Naive thymus-derived CD4-positive, alpha-beta T cell (primary cell): ENCODE results near the gene PARD3B. TPM values are rescaled to one million over a fixed set of nuclear protein-coding genes. Genes with fewer than 3 reads are reported as not detected.

Experiments used
- ATAC-seq: fragments of 150-1000 bp; cut with Tn5 transposase; 2 replicates; pipeline ENCODE4 v1.10.0; 2021; ENCODE audit warnings: mild to moderate bottlenecking, moderate library complexity
- CTCF ChIA-PET: fragments of 350-600 bp; sonication (Branson Sonifier 250); formaldehyde crosslinking; loops from one replicate; lab custom pipeline; 2021; ENCODE audit warnings: antibody characterized with exemption; lab: Charles Lee
- POLR2A ChIA-PET: fragments of 350-600 bp; sonication (Branson Sonifier 250); formaldehyde crosslinking; loops from one replicate; lab custom pipeline; 2021; ENCODE audit warnings: antibody characterized with exemption, inconsistent platforms; lab: Charles Lee
- DNase-seq, 9 donors: peaks; one replicate each; pipeline versions ENCODE4 v3.0.0 to v3.0.0-alpha.2; 2020 to 2022; ENCODE audit warnings: mixed read lengths in 1 of 9
- H3K27ac ChIP-seq: one replicate; pipeline ENCODE4 v1.7.0; 2013; ENCODE audit warnings: mild to moderate bottlenecking, low read depth, low read length, moderate library complexity
- H3K27me3 ChIP-seq, 2 donors: one replicate each; pipeline ENCODE4 v1.7.0; 2013; ENCODE audit warnings: low read length in 2 of 2, mild to moderate bottlenecking in 2 of 2, moderate library complexity in 2 of 2; ENCODE audit not compliant: control insufficient read depth in 2 of 2, insufficient read depth in 2 of 2
- H3K36me3 ChIP-seq, 3 experiments: 1 replicate in 2 of 3; 2 replicates in 1 of 3; pipeline ENCODE4 v1.7.0; 2013; ENCODE audit warnings: low read length in 3 of 3, mild to moderate bottlenecking in 3 of 3, moderate library complexity in 1 of 3; ENCODE audit not compliant: insufficient read depth in 3 of 3, control insufficient read depth in 2 of 3
- H3K4me1 ChIP-seq, 2 donors: one replicate each; pipeline ENCODE4 v1.7.0; 2013; ENCODE audit warnings: low read length in 2 of 2, mild to moderate bottlenecking in 2 of 2, moderate library complexity in 1 of 2; ENCODE audit not compliant: control insufficient read depth in 2 of 2, insufficient read depth in 2 of 2
- H3K4me3 ChIP-seq: 2 replicates; pipeline ENCODE4 v1.7.0; 2013; ENCODE audit warnings: mild to moderate bottlenecking, low read length
- H3K9me3 ChIP-seq, 3 experiments: 1 replicate in 2 of 3; 2 replicates in 1 of 3; pipeline ENCODE4 v1.7.0; 2013; ENCODE audit warnings: low read length in 3 of 3; ENCODE audit not compliant: control insufficient read depth in 2 of 3
- H3K27ac Mint-ChIP-seq, 9 donors: one replicate each; pipeline ENCODE4 v1.8.0; 2020 to 2022; ENCODE audit warnings: mixed read lengths in 9 of 9, mild to moderate bottlenecking in 8 of 9, moderate library complexity in 5 of 9, inconsistent platforms in 2 of 9
- H3K27me3 Mint-ChIP-seq, 5 donors: one replicate each; pipeline ENCODE4 v1.8.0; 2021 to 2022; ENCODE audit warnings: mixed read lengths in 5 of 5, mild to moderate bottlenecking in 1 of 5
- H3K36me3 Mint-ChIP-seq, 5 donors: one replicate each; pipeline ENCODE4 v1.8.0; 2020 to 2022; ENCODE audit warnings: mixed read lengths in 5 of 5, mild to moderate bottlenecking in 3 of 5, inconsistent platforms in 1 of 5
- H3K4me1 Mint-ChIP-seq, 7 donors: one replicate each; pipeline ENCODE4 v1.8.0; 2020 to 2022; ENCODE audit warnings: mixed read lengths in 7 of 7, mild to moderate bottlenecking in 3 of 7, inconsistent platforms in 1 of 7
- H3K4me3 Mint-ChIP-seq, 10 donors: one replicate each; pipeline ENCODE4 v1.8.0; 2020 to 2022; ENCODE audit warnings: mild to moderate bottlenecking in 10 of 10, mixed read lengths in 10 of 10, moderate library complexity in 6 of 10, inconsistent platforms in 2 of 10
- H3K9me3 Mint-ChIP-seq, 11 donors: one replicate each; pipeline ENCODE4 v1.8.0; 2020 to 2022; ENCODE audit warnings: mixed read lengths in 11 of 11, mild to moderate bottlenecking in 4 of 11, inconsistent platforms in 1 of 11, moderate library complexity in 1 of 11
- intact Hi-C, 2 donors: fragments of 100-400 bp; cut with micrococcal nuclease; formaldehyde crosslinking; loops; one replicate each; pipeline ENCODE4 v1.15.1; 2023
- polyA plus RNA-seq, 2 donors: library from polyadenylated mRNA; unstranded; fragments of 300-500 nt; fragmentation: Illumina TruSeq; gene quantifications; one replicate each; pipeline ENCODE4 v1.2.3, GENCODE V29; 2021
- total RNA-seq, 6 experiments: library from RNA in 5 of 6; stranded (reverse) in 5 of 6; gene quantifications; 1 replicate in 5 of 6; 2 replicates in 1 of 6; pipeline ENCODE4 v1.2.3 and lab custom pipeline; 2021 to 2026

PARD3B gene
- total and polyA plus RNA-seq, 7 experiments from 2014 or later: 0.22 to 4.0 (median 0.87) TPM

DNA sequence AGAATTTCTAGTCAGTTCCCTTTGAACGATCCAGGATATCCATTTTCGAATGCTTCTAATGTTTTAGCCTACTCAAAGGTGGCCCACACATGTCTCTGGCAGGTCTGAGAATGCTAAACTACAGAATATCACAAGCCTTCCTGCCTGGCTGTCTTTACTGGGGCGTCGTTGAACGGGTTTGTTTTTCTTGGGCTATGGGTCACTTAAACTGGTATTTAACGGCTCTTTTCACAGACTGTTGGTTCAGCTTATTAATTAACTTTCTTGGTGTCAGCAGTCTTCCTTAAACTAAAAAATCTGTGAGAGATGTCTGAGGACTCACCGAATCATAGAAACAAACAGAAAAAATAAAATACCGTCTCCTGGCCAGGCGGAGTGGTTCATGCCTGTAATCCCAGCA lies 573.9 kb downstream of the PARD3B start:
- H3K36me3 ChIP-seq: no peaks in the 10 kb centered on the region
- H3K27ac ChIP-seq: no peak overlapping the region
- peaks cover 5 to 15% (median 11%) of the 10 kb centered on the region in 7 donors for H3K4me1 Mint-ChIP-seq
- intact Hi-C loops: no loop called here
- H3K9me3 ChIP-seq: no peaks in the 10 kb centered on the region
- no peaks in the 10 kb centered on the region for H3K27me3 ChIP-seq
- no peak overlapping the region for H3K4me3 ChIP-seq
- no peak overlapping the region for H3K4me3 Mint-ChIP-seq
- POLR2A ChIA-PET: interaction anchor here (1.1 kb wide), 1 partner anchor 14 kb away, joined by 4 read pairs; no protein-coding TSS in a partner anchor
- no peaks in the 10 kb centered on the region for H3K4me1 ChIP-seq
- peaks cover 0 to 12% (median 0%) of the 10 kb centered on the region in 5 donors for H3K36me3 Mint-ChIP-seq
- DNase-seq (no peak), ATAC-seq (no peak)
- H3K9me3 Mint-ChIP-seq: peaks cover 0 to 12% (median 0%) of the 10 kb centered on the region in 11 donors
- CTCF ChIA-PET: no interaction called here
- H3K27ac Mint-ChIP-seq: no peak overlapping the region
- H3K27me3 Mint-ChIP-seq: no peaks in the 10 kb centered on the region

DNA sequence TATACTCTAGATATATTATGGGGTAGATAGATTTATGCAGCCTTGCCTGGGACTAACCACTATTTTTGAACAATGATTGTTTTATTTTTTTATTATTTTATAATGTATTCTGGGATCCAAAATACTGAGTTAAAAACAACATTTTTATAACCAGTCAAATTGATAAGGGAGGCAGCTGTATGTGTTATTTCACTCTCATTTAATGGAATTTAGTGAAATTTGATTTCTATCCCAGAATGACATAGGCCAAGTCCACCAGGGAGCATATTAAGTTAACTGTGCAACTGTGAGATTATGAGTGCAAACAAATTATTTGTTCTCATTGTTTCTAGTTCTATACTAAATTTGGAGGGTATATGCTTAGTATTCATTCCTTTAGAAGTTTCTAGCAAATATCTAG lies 583.5 kb downstream of the PARD3B start:
- no peaks in the 10 kb centered on the region for H3K27me3 ChIP-seq
- H3K4me1 Mint-ChIP-seq: peaks cover 13 to 37% (median 26%) of the 10 kb centered on the region in 7 donors
- H3K9me3 Mint-ChIP-seq: peaks cover 0 to 6% (median 0%) of the 10 kb centered on the region in 11 donors
- no peak for ATAC-seq
- peak overlapping the region in 2 of 10 donors; percentile 63 to 79 for H3K4me3 Mint-ChIP-seq
- H3K4me3 ChIP-seq: no peak overlapping the region
- H3K36me3 Mint-ChIP-seq: peaks cover 0 to 20% (median 0%) of the 10 kb centered on the region in 5 donors
- POLR2A ChIA-PET: interaction anchor here (0.6 kb wide), 1 partner anchor 257 kb away, joined by 3 read pairs; no protein-coding TSS in a partner anchor
- H3K9me3 ChIP-seq: no peaks in the 10 kb centered on the region
- CTCF ChIA-PET: interaction anchor here (0.6 to 1.3 kb wide), 3 partner anchors 11 to 255 kb away, joined by 3 to 4 read pairs (median 3); no protein-coding TSS in a partner anchor
- H3K27ac ChIP-seq: peak overlapping the region; percentile 43
- H3K27me3 Mint-ChIP-seq: no peaks in the 10 kb centered on the region
- no peak for DNase-seq
- peaks cover 0 to 16% of the 10 kb centered on the region in 2 donors for H3K4me1 ChIP-seq
- H3K27ac Mint-ChIP-seq: peak overlapping the region in 7 of 9 donors; percentile 73 to 93 (median 91)
- intact Hi-C loops: no loop called here
- H3K36me3 ChIP-seq: no peaks in the 10 kb centered on the region

DNA sequence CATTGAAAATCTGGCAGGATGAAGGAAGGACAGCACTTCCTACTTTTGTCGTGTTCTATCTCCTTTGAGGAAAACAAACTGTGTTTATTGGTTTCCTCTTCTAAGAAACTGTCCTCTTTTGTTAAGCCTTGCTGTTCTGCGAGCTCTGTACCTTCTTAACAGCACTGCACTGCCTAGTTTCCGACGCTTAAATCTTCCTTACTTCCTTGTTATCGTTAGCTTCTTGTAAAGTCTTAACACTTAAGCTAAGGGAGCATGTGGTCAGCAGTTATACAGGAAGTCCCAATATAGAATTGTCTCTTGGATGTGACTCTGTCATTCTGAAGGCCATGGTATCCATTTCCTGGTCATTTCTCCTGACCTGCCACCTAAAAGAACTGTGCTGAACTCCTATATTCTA lies 584.3 kb downstream of the PARD3B start:
- DNase-seq (peak in 5 of 9 donors; percentile 6 to 27 (median 13)), ATAC-seq (peak; percentile 27)
- Mint-ChIP-seq H3K27me3 (no peaks in the 10 kb centered on the region), H3K4me1 (peaks cover 13 to 37% (median 26%) of the 10 kb centered on the region in 7 donors), H3K27ac (peak overlapping the region; percentile 73 to 93 (median 88)), H3K9me3 (peaks cover 0 to 8% (median 0%) of the 10 kb centered on the region in 11 donors), H3K4me3 (peak overlapping the region; percentile 8 to 79 (median 42)), H3K36me3 (peaks cover 0 to 21% (median 0%) of the 10 kb centered on the region in 5 donors)
- Histone ChIP-seq H3K9me3 (no peaks in the 10 kb centered on the region), H3K36me3 (no peaks in the 10 kb centered on the region), H3K27ac (peak overlapping the region; percentile 43), H3K4me3 (no peak overlapping the region), H3K27me3 (no peaks in the 10 kb centered on the region), H3K4me1 (peaks cover 0 to 16% of the 10 kb centered on the region in 2 donors)
- ChIA-PET CTCF (interaction anchor here (0.5 to 4.0 kb wide), 7 partner anchors 54 to 258 kb away, joined by 3 to 51 read pairs (median 4); no protein-coding TSS in a partner anchor), POLR2A (interaction anchor here (1.0 to 1.9 kb wide), 6 partner anchors 23 to 258 kb away, joined by 3 to 13 read pairs (median 6); no protein-coding TSS in a partner anchor)
- intact Hi-C loops: no loop called here

DNA sequence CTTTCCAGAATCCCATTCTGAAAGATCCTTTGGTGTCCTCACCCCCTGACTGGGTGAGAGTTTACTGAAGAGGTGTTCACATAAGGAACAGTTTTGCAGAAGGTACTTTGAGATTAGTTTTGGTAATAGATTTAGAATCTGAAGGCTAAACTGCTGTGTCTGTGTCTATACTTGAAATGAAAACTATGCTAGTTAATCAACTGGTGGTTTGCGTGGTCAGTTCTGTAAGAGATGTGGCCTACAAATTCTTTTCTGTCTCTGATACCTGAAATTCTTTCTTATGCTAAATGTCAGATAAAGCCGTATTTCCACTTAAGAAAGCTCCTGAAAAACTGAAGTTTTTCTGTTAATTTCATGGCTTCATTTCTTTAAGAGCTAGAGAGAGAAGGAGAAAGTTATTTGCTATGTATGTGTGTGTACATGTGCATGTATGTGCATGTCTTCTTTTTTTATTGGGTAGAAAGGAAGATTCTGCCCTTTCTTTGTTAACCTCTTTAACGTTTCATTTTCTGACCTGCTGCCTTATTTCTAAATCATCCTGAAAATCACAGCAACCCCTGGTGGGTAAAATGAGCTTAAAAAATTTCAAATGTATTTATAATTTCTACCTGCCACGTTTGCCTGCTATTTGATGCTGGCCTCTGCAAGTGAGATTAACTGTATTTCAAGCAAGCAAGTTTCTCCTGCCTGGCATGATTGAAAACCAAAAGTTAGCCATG lies 585.0 kb downstream of the PARD3B start:
- no peaks in the 10 kb centered on the region for H3K27me3 ChIP-seq
- no peaks in the 10 kb centered on the region for H3K36me3 ChIP-seq
- no peaks in the 10 kb centered on the region for H3K9me3 ChIP-seq
- intact Hi-C loops: loop anchor here (1.0 to 5.0 kb wide), 7 partner anchors 54 to 805 kb away; no protein-coding TSS in a partner anchor
- Mint-ChIP-seq H3K27me3 (no peaks in the 10 kb centered on the region), H3K4me3 (peak overlapping the region in 6 of 10 donors; percentile 3 to 79 (median 56)), H3K9me3 (peaks cover 0 to 11% (median 0%) of the 10 kb centered on the region in 11 donors), H3K27ac (peak overlapping the region in 8 of 9 donors; percentile 73 to 93 (median 90)), H3K36me3 (peaks cover 0 to 24% (median 0%) of the 10 kb centered on the region in 5 donors), H3K4me1 (peaks cover 13 to 37% (median 26%) of the 10 kb centered on the region in 7 donors)
- no peak overlapping the region for H3K4me3 ChIP-seq
- POLR2A ChIA-PET: interaction anchor here (1.0 to 1.9 kb wide), 8 partner anchors 10 to 259 kb away, joined by 3 to 13 read pairs (median 4); no protein-coding TSS in a partner anchor
- H3K4me1 ChIP-seq: peaks cover 0 to 16% of the 10 kb centered on the region in 2 donors
- ATAC-seq (no peak), DNase-seq (peak in 6 of 9 donors; percentile 8 to 46 (median 28))
- H3K27ac ChIP-seq: peak overlapping the region; percentile 43
- CTCF ChIA-PET: interaction anchor here (0.6 to 4.0 kb wide), 14 partner anchors 10 to 545 kb away, joined by 3 to 51 read pairs (median 4); no protein-coding TSS in a partner anchor

DNA sequence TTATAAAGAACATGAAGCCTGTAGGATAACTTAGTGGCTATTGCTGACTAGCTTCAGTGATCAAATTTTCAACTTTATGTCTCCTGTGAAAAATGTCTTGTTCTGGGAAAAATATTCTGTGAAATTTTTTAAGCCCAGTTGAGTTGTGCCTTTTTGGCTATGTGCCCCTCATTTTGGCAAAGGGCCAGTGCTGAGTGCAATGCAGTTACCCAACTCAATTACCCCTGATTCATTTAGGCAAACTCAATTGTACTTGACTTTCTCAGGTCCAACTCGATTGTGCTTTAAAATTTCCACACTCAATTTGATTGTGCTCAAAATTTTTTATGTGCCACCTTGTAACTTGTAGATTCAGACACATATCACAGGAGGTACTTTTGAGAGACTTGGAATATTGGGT lies 588.3 kb downstream of the PARD3B start:
- Histone ChIP-seq H3K4me3 (no peak overlapping the region), H3K9me3 (no peaks in the 10 kb centered on the region), H3K4me1 (peaks cover 0 to 16% of the 10 kb centered on the region in 2 donors), H3K36me3 (no peaks in the 10 kb centered on the region), H3K27me3 (no peaks in the 10 kb centered on the region), H3K27ac (no peak overlapping the region)
- intact Hi-C loops: loop anchor here in 1 of 2 donors (5.0 kb wide), 1 partner anchor 544 kb away; no protein-coding TSS in a partner anchor
- Mint-ChIP-seq H3K27me3 (no peaks in the 10 kb centered on the region), H3K4me1 (peaks cover 13 to 31% (median 23%) of the 10 kb centered on the region in 7 donors), H3K36me3 (peaks cover 0 to 24% (median 0%) of the 10 kb centered on the region in 5 donors), H3K9me3 (peaks cover 0 to 11% (median 0%) of the 10 kb centered on the region in 11 donors), H3K27ac (no peak overlapping the region), H3K4me3 (no peak overlapping the region)
- CTCF ChIA-PET: no interaction called here
- ATAC-seq (no peak), DNase-seq (no peak)
- POLR2A ChIA-PET: no interaction called here

DNA sequence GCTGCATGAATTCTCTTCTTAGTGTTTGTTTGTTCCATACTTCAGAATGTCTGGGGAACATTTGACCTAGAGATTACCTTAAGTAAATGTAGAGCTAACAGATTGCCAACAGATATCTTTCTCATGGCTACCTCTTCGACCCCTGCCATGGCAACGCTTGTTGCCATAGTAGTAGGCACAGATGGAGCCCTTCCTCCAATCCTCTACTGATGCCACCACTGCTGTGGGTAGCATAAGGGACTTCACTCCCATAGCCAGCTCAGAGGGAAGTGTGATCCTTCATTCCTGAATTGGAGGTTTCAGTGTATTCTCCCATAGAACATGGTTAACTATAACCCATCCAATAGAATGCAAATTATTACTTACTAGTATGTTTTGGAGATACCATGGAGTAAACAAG lies 593.5 kb downstream of the PARD3B start:
- Histone ChIP-seq H3K27me3 (no peaks in the 10 kb centered on the region), H3K4me3 (no peak overlapping the region), H3K9me3 (no peaks in the 10 kb centered on the region), H3K4me1 (no peaks in the 10 kb centered on the region), H3K27ac (no peak overlapping the region), H3K36me3 (no peaks in the 10 kb centered on the region)
- ATAC-seq (no peak), DNase-seq (no peak)
- Mint-ChIP-seq H3K4me3 (no peak overlapping the region), H3K4me1 (peaks cover 2 to 19% (median 8%) of the 10 kb centered on the region in 7 donors), H3K36me3 (peaks cover 0 to 13% (median 0%) of the 10 kb centered on the region in 5 donors), H3K27ac (peak overlapping the region in 1 of 9 donors; percentile 16), H3K27me3 (no peaks in the 10 kb centered on the region), H3K9me3 (peaks cover 0 to 13% (median 0%) of the 10 kb centered on the region in 11 donors)
- intact Hi-C loops: no loop called here
- ChIA-PET POLR2A (interaction anchor here (0.7 kb wide), 1 partner anchor 156 kb away, joined by 3 read pairs; no protein-coding TSS in a partner anchor), CTCF (no interaction called here)
